Glutamatergic neuron (in vitro differentiated cells): ENCODE results near the gene ENO4. TPM values are rescaled to one million over a fixed set of nuclear protein-coding genes. Genes with fewer than 3 reads are reported as not detected.

Experiments
- DNase-seq: peaks from one replicate; pipeline ENCODE4 v3.0.0; 2022
- H3K27ac Mint-ChIP-seq: one replicate; pipeline ENCODE4 v1.8.0; 2020; ENCODE audit warnings: mild to moderate bottlenecking, mixed read lengths, inconsistent platforms; ENCODE audit not compliant: unreplicated experiment
- H3K27me3 Mint-ChIP-seq: one replicate; pipeline ENCODE4 v1.8.0; 2020; ENCODE audit warnings: mild to moderate bottlenecking, moderate library complexity, mixed read lengths, inconsistent platforms; ENCODE audit not compliant: unreplicated experiment
- H3K36me3 Mint-ChIP-seq: one replicate; pipeline ENCODE4 v1.8.0; 2020; ENCODE audit warnings: mild to moderate bottlenecking, mixed read lengths, inconsistent platforms; ENCODE audit not compliant: unreplicated experiment
- H3K4me1 Mint-ChIP-seq: one replicate; pipeline ENCODE4 v1.8.0; 2020; ENCODE audit warnings: mild to moderate bottlenecking, low read depth, mixed read lengths, inconsistent platforms; ENCODE audit not compliant: unreplicated experiment
- H3K4me3 Mint-ChIP-seq: one replicate; pipeline ENCODE4 v1.8.0; 2020; ENCODE audit warnings: mild to moderate bottlenecking, mixed read lengths, inconsistent platforms; ENCODE audit not compliant: unreplicated experiment
- H3K9me3 Mint-ChIP-seq: one replicate; pipeline ENCODE4 v1.8.0; 2020; ENCODE audit warnings: mild to moderate bottlenecking, moderate library complexity, mixed read lengths, inconsistent platforms; ENCODE audit not compliant: unreplicated experiment
- CTCF ChIP-seq: fragments of 200-600 bp; sonication (generic); IDR thresholded peaks from one replicate; pipeline ENCODE4 v1.5.0; 2021; ENCODE audit not compliant: partially characterized antibody, unreplicated experiment
- total RNA-seq: library from RNA; stranded (reverse); fragmentation: NEBNext Ultra II Directional; extraction: Animal tissue kit (Norgen Biotek cat#: 25700); gene quantifications from one replicate; pipeline ENCODE4 v1.2.1, GENCODE V29; 2021; ENCODE audit not compliant: unreplicated experiment

ENO4 gene
- total RNA-seq, 1 donor from 2014 or later = 1.3 TPM

DNA sequence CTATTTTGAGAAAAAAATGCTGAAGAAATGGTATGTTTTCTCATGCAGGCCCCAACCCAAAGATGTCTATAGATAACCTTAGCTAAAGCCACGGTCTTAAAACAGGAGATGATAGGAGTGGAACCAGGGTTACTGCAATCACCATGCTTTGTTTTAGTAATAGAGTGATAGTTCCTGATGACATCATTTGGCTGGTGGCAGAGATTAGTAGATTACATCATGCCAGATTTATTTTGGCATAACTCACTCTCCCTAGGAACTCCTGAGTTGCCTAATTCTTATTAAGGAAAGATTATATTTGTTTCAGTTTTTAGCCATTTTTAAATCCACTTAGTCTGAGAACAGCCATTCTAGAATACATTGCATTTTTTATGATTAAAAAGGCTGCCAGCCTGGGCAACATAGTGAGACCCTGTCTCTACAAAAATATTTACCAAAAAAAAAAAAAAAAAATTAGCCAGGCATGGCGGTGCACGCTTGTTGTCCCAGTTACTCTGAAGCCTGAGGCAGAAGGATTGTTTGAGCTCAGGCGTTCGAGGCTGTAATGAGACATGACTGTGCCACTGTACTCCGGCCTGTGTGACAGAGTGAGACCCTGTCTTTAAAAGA, 17.8 kb downstream of the ENO4 start:
- Mint-ChIP-seq H3K27me3 (peaks cover 1% of the 10 kb centered on the region), H3K27ac (no peak overlapping the region), H3K36me3 (no peaks in the 10 kb centered on the region), H3K4me1 (peaks cover 18% of the 10 kb centered on the region), H3K9me3 (peaks cover 2% of the 10 kb centered on the region), H3K4me3 (no peak overlapping the region)
- no peak for DNase-seq
- TF ChIP-seq CTCF = no peak

GRCh38 chr10:116868198-116868676, 18.9 kb downstream of the ENO4 start:
- peaks cover 6% of the 10 kb centered on the region for H3K9me3 Mint-ChIP-seq
- no peak overlapping the region for H3K27ac Mint-ChIP-seq
- H3K27me3 Mint-ChIP-seq = peaks cover 1% of the 10 kb centered on the region
- H3K4me3 Mint-ChIP-seq = no peak overlapping the region
- no peaks in the 10 kb centered on the region for H3K36me3 Mint-ChIP-seq
- DNase-seq = no peak
- peaks cover 18% of the 10 kb centered on the region for H3K4me1 Mint-ChIP-seq
- no peak for TF ChIP-seq CTCF

- Mint-ChIP-seq H3K9me3 (peaks cover 6% of the 10 kb centered on the region), H3K4me3 (no peak overlapping the region), H3K4me1 (peaks cover 18% of the 10 kb centered on the region), H3K27me3 (peaks cover 1% of the 10 kb centered on the region), H3K27ac (peak overlapping the region; percentile 19), H3K36me3 (no peaks in the 10 kb centered on the region)
- DNase-seq = peak; percentile 53
- TF ChIP-seq CTCF = no peak
These were observed 19.4 kb downstream of the ENO4 start for GRCh38 chr10:116868722-116869121.

DNA sequence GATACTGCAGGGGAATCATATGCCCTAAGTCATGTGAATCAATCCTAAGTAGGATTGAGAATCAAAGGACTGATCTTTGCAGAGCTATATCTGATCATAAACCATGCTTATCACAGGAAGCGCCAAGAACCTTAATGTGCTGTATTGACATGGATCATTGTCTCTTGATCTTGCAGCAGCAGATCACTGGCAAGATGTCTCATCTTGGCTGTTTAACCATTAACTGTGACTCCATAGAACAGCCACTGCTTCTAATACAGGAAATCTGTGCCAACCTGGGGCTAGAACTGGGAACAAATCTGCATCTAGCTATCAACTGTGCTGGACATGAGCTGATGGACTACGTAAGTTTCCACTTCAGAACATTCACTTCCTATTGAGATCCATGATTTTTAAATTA, 21.6 kb downstream of the ENO4 start:
- peaks cover 6% of the 10 kb centered on the region for H3K9me3 Mint-ChIP-seq
- H3K36me3 Mint-ChIP-seq = peaks cover under 1% of the 10 kb centered on the region
- no peak overlapping the region for H3K27ac Mint-ChIP-seq
- no peak for TF ChIP-seq CTCF
- H3K4me3 Mint-ChIP-seq = no peak overlapping the region
- H3K4me1 Mint-ChIP-seq = peaks cover 17% of the 10 kb centered on the region
- H3K27me3 Mint-ChIP-seq = no peaks in the 10 kb centered on the region
- no peak for DNase-seq

DNA sequence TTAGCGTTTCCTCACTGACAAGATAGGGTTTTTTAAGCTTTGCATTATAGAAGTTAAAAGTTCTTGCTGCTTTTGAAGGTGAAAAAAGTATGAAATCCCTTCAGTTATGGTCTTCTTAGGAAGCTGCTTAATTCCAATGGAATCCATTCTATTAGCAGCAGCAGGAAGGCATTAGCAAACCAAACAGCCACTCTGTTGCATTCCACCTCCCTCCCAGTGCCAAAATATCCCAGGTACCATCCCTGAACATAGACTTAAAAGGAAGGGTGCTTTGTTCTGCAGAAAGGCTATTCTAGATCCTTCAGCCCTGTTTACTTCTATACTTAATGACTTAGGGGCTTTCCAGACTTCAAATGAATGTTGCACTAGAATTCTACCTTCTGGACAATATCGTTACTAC, 23.8 kb downstream of the ENO4 start:
- Mint-ChIP-seq H3K4me1 (peaks cover 13% of the 10 kb centered on the region), H3K27me3 (no peaks in the 10 kb centered on the region), H3K9me3 (peaks cover 6% of the 10 kb centered on the region), H3K27ac (no peak overlapping the region), H3K4me3 (no peak overlapping the region), H3K36me3 (peaks cover 4% of the 10 kb centered on the region)
- no peak for DNase-seq
- TF ChIP-seq CTCF = no peak
